BLaER1 (cell line): ENCODE measurements around the gene METTL1.

Experiments
- H3K27ac ChIP-seq: shearing (Covaris generic); formaldehyde crosslinking; 2 replicates; pipeline ENCODE4 v1.8.1; 2022
- H3K27me3 ChIP-seq: shearing (Covaris generic); formaldehyde crosslinking; 2 replicates; pipeline ENCODE4 v1.8.1; 2022
- H3K36me3 ChIP-seq: shearing (Covaris generic); formaldehyde crosslinking; 2 replicates; pipeline ENCODE4 v1.8.1; 2022
- H3K4me1 ChIP-seq: shearing (Covaris generic); formaldehyde crosslinking; 2 replicates; pipeline ENCODE4 v1.8.1; 2022
- H3K4me2 ChIP-seq: shearing (Covaris generic); formaldehyde crosslinking; 2 replicates; pipeline ENCODE4 v1.8.1; 2022
- H3K4me3 ChIP-seq: shearing (Covaris generic); formaldehyde crosslinking; 2 replicates; pipeline ENCODE4 v1.8.1; 2022
- H3K9ac ChIP-seq: shearing (Covaris generic); formaldehyde crosslinking; 2 replicates; pipeline ENCODE4 v1.8.1; 2022
- H3K9me3 ChIP-seq: shearing (Covaris generic); formaldehyde crosslinking; 2 replicates; pipeline ENCODE4 v1.8.1; 2022
- H4K20me1 ChIP-seq: shearing (Covaris generic); formaldehyde crosslinking; 2 replicates; pipeline ENCODE4 v1.8.1; 2022
- Cebpa-rat ChIP-seq: shearing (Covaris generic); IDR thresholded peaks from 2 replicates; pipeline ENCODE4 v1.8.1; 2022

The METTL1 gene

DNA sequence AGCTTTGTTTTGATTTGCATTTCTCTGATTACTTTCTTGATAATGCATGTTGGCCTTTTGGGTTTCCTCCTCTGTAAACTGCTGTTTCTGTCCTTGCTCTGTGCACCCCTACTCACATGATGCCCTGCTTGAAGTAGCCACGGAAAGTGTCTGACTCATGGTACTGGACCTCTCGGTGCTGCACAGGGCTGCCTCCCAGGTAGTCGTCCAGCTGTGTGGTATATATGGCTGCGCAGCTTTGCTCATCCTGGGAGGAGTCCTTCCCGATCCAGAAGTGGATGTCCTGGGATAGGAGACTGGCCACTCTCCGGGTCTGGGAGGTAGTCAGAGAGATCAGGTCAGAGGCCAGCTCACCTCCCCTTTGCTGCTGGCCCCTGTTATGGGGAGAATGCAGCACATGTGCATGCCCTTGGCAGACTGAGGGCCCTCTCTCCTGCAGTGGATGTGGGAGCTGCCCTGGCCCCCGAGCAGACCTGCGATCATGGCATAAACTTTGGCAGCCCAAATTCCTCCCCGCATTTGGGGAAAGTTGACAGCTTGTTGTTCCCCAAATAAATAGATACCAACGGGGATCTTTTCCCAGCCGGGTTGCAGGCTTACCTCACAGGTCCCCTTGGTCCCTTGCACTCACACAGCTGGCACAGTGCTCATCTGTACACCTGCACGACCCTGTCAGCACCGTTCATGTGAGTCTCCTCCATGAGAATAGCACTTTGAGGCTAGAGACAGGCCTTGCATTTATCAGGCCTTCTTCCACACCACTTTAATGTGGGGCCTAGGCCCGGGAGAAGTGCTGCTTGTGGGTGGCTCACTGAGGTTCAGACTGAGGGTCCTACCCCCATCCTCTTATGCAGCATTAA, 41.4 kb upstream of the METTL1 start:
- H3K4me2 ChIP-seq, result no peak overlapping the region
- H3K27me3 ChIP-seq, result no peaks in the 10 kb centered on the region
- H3K9me3 ChIP-seq, result no peaks in the 10 kb centered on the region
- H3K4me1 ChIP-seq, result no peaks in the 10 kb centered on the region
- H3K4me3 ChIP-seq, result no peak overlapping the region
- TF ChIP-seq Cebpa-rat, result no peak
- no peaks in the 10 kb centered on the region for H4K20me1 ChIP-seq
- no peak overlapping the region for H3K27ac ChIP-seq
- H3K9ac ChIP-seq, result no peak overlapping the region
- peaks cover 32% of the 10 kb centered on the region for H3K36me3 ChIP-seq

DNA sequence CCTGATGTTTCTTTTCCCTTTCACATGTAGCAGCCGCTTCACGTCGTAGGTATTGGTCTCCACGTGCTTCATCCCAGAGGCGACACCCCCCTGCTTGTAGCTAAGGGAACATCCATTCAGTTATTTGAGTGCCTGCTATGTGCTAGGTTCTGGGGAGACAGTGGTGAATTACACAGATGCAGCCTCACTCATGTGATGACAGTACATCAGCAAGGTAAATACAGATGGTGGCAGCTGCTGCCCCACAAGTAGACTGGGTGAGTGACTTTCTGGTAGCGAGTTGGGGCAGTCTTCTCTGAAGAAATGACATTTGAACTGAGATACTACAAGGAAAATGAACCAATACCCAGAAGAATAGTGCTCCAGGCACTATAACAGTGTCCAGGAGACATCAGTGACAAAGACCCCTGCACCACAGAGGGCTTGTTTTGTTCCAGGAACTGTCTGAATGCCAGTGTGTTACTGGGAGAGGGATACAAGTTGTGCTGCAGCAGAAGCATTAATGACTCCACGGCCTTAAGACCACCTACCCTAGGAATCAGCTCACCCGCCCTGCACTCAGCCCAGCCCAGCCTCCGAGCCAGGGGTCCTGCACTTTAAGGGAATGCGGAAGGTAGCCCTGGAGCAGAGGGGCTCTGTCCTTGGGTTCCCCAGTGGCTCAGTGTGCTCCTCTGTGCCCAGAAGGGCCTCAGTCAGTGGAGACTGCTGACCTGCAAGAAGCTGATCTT, 39.3 kb upstream of the METTL1 start:
- Histone ChIP-seq H3K27ac (no peak overlapping the region), H3K4me3 (no peak overlapping the region), H3K4me1 (no peaks in the 10 kb centered on the region), H3K9ac (no peak overlapping the region), H3K36me3 (peaks cover 49% of the 10 kb centered on the region), H4K20me1 (no peaks in the 10 kb centered on the region), H3K9me3 (no peaks in the 10 kb centered on the region), H3K27me3 (no peaks in the 10 kb centered on the region), H3K4me2 (no peak overlapping the region)
- no peak for TF ChIP-seq Cebpa-rat

DNA sequence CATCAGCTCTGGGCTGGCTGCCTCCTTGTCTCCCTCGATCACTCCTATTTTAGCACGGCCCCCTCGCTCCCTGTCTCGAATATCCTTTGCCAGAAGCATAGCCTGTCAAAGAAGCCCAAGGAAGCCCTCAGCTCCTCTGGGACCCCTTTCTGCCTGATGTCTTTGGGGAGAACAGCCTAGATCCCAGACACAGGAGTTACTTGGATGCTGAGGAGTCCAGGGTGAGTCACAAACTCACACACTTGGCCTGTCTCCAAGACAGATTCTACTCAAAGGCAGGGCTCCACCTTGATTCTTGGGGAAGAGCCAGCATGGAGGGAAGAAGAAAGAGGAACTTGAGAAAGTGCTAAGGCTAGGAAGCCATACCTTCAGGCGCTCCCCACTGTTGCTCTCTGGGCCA, 38.5 kb upstream of the METTL1 start:
- H3K4me3 ChIP-seq, result no peak overlapping the region
- H3K4me1 ChIP-seq, result no peaks in the 10 kb centered on the region
- no peaks in the 10 kb centered on the region for H3K9me3 ChIP-seq
- no peak overlapping the region for H3K9ac ChIP-seq
- peaks cover 49% of the 10 kb centered on the region for H3K36me3 ChIP-seq
- H3K27me3 ChIP-seq, result no peaks in the 10 kb centered on the region
- H4K20me1 ChIP-seq, result no peaks in the 10 kb centered on the region
- H3K27ac ChIP-seq, result no peak overlapping the region
- H3K4me2 ChIP-seq, result no peak overlapping the region
- no peak for TF ChIP-seq Cebpa-rat

DNA sequence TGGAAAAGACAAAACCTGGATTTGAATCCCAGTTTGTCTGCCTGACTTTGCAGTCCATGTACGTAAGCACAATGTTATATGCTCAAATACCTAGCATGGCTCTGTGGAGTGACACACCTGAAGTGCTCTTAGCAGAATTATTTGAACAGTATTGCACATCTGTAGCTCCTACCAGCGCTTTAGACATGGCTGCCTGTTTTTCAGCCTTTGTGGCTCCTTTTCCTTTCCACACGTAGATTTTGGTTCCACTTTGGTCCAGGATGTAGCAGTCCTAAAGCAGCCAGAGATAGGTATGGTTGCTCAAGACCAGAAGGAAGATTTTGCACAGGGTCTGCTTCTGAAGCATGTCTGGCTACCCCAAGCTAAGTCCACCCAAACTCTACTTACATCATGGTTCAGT, 37.5 kb upstream of the METTL1 start:
- Histone ChIP-seq H3K27me3 (no peaks in the 10 kb centered on the region), H3K9ac (no peak overlapping the region), H3K27ac (no peak overlapping the region), H3K4me3 (no peak overlapping the region), H4K20me1 (no peaks in the 10 kb centered on the region), H3K4me1 (no peaks in the 10 kb centered on the region), H3K4me2 (no peak overlapping the region), H3K36me3 (peaks cover 52% of the 10 kb centered on the region), H3K9me3 (no peaks in the 10 kb centered on the region)
- TF ChIP-seq Cebpa-rat, result no peak

DNA sequence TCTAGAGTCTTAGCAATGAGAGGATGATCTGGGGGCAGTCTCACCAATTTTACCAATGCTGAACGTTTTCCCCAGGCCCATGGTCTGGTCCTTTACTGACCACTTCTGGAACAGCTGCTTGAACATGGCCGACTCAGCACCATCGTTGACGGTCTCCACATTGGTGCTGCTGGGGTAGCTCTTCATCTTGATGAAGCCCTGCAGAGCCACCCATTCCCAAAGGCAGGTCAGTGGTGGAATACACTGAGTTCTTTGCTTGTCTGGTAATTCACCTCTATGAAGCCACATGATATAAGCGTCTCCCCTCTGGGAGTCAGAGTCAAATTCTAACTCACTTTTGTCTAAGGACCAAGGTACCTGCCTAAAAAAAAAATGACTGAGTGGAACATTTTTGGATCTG, 36.4 kb upstream of the METTL1 start:
- Histone ChIP-seq H4K20me1 (no peaks in the 10 kb centered on the region), H3K9ac (no peak overlapping the region), H3K4me1 (no peaks in the 10 kb centered on the region), H3K4me3 (no peak overlapping the region), H3K9me3 (no peaks in the 10 kb centered on the region), H3K4me2 (no peak overlapping the region), H3K36me3 (peaks cover 60% of the 10 kb centered on the region), H3K27ac (no peak overlapping the region), H3K27me3 (no peaks in the 10 kb centered on the region)
- no peak for TF ChIP-seq Cebpa-rat

DNA sequence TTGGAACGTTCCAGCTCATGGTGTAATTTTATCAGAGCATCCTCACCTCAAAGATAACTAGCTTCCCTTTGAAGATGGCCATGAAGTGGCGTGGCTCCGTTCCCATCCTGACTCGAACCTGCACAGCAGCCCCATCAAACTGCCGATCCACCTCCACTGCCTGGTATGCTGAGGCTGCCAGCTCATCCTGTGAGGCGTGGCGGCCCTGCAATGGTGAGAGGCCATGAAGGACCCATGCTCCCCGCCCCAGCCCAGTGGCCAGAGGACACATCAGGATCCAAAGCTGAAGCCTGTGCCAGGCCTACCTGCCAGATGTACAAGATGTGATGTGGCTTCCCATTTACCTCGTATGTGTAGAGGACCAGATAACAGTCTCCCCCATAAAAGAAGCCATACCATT, 35.4 kb upstream of the METTL1 start:
- H3K4me3 ChIP-seq, result no peak overlapping the region
- no peak overlapping the region for H3K9ac ChIP-seq
- H3K4me1 ChIP-seq, result no peaks in the 10 kb centered on the region
- H3K36me3 ChIP-seq, result peaks cover 71% of the 10 kb centered on the region
- H3K9me3 ChIP-seq, result no peaks in the 10 kb centered on the region
- H3K27me3 ChIP-seq, result no peaks in the 10 kb centered on the region
- H3K27ac ChIP-seq, result no peak overlapping the region
- TF ChIP-seq Cebpa-rat, result no peak
- no peak overlapping the region for H3K4me2 ChIP-seq
- no peaks in the 10 kb centered on the region for H4K20me1 ChIP-seq

DNA sequence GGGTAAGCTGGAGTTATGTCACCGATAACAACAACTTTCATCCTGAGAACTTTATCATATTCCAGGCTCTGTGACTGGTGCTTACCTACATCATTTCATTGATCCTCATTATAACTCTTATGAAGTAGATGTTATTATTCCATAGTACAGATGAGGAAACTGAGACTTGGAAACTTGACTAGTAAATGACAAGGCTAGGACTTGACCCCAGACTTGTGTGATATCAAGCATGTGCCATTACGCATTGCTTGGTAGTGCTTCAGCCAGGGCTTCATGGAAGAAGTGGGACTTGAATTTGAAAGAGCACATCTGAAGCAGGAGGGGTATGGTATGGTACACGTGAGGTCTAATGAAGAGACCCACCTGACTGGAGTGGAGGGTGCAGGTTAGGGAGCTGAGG, 34.8 kb upstream of the METTL1 start:
- TF ChIP-seq Cebpa-rat, result no peak
- Histone ChIP-seq H3K27me3 (no peaks in the 10 kb centered on the region), H3K27ac (no peak overlapping the region), H3K36me3 (peaks cover 77% of the 10 kb centered on the region), H3K9ac (no peak overlapping the region), H3K4me2 (no peak overlapping the region), H4K20me1 (no peaks in the 10 kb centered on the region), H3K4me3 (no peak overlapping the region), H3K4me1 (no peaks in the 10 kb centered on the region), H3K9me3 (no peaks in the 10 kb centered on the region)

DNA sequence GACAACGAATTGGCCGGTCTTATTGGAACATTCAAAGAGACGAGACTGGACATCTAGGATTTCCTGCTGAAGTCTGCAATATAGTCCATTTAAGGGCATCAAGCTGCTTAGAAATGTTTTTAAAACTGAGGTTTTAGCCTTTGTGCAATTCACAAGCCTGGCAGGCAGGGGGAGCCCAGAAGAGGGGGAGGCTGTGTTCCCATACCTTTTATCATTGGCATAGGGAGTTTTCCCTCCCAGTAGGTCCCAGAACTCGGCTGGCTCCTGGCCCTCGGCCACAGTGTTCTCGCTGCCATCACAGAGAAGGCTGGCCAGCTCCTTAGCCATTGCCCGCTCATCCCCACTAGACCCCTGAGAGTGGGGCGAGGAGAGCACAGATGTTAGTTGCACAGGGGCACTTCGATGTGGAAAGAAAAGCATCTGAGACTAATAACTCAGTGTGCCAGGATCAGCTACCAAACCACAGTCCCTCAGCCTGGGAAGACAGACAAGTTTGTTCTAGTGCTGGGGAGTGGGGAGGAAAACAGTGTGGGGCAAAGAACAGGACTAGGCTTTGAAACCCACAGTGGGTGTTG, 31.5 kb upstream of the METTL1 start:
- H3K4me1 ChIP-seq, result no peaks in the 10 kb centered on the region
- no peaks in the 10 kb centered on the region for H3K27me3 ChIP-seq
- H3K9ac ChIP-seq, result no peak overlapping the region
- no peak for TF ChIP-seq Cebpa-rat
- H3K9me3 ChIP-seq, result no peaks in the 10 kb centered on the region
- no peak overlapping the region for H3K27ac ChIP-seq
- no peak overlapping the region for H3K4me2 ChIP-seq
- H4K20me1 ChIP-seq, result no peaks in the 10 kb centered on the region; the same call in 1 of the 2 replicates
- no peak overlapping the region for H3K4me3 ChIP-seq
- H3K36me3 ChIP-seq, result peaks cover 81% of the 10 kb centered on the region

DNA sequence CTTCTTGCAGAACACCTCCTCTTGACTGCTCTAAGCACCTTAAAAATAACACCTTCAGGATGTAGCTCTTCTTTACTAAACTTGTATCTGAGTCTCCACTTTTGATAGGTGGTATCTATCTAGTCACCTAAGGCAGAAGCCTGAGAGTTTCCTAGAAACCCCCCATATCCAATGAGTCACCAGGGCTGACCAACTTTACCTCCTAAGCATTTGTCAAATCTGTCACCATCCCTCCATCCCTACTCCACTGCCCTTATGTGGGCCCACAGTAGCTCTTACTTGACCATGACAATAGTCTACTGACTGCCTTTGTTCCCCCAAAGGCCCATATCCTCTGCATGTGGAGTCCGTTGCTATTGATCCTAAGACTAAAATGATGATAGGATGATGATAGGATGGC, 30.7 kb upstream of the METTL1 start:
- H3K9ac ChIP-seq, result no peak overlapping the region
- no peaks in the 10 kb centered on the region for H3K4me1 ChIP-seq
- H3K4me3 ChIP-seq, result no peak overlapping the region
- H3K36me3 ChIP-seq, result peaks cover 80% of the 10 kb centered on the region
- no peak overlapping the region for H3K4me2 ChIP-seq
- no peak overlapping the region for H3K27ac ChIP-seq
- H4K20me1 ChIP-seq, result no peaks in the 10 kb centered on the region; the same call in 1 of the 2 replicates
- no peaks in the 10 kb centered on the region for H3K27me3 ChIP-seq
- TF ChIP-seq Cebpa-rat, result no peak
- H3K9me3 ChIP-seq, result no peaks in the 10 kb centered on the region

DNA sequence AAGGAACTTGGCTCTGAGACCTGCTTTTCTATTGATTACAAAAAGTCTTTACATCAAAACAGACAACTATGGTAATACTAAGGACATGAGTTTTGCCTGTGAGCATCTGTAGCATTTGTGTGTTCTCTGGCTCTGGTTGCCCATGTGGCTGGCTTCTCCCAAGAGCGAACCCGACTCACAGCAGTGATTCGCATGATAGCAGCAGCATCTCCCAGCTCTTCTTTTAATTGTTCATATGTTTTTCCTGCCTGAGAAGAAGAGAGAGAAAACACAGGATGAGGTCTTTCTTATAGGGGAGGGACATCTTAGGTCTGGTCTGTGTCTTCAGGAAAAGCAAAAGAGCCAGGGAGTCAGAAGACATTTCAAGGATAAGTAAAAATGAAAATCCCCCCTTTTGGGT, 29.1 kb upstream of the METTL1 start:
- Histone ChIP-seq H4K20me1 (peaks cover 6% of the 10 kb centered on the region; the same call in 1 of the 2 replicates), H3K4me1 (no peaks in the 10 kb centered on the region), H3K4me3 (no peak overlapping the region), H3K27ac (no peak overlapping the region), H3K4me2 (no peak overlapping the region), H3K9ac (no peak overlapping the region), H3K36me3 (peaks cover 84% of the 10 kb centered on the region), H3K27me3 (no peaks in the 10 kb centered on the region), H3K9me3 (no peaks in the 10 kb centered on the region)
- TF ChIP-seq Cebpa-rat, result no peak
